BE2C (cell line): ENCODE results near the gene TMEM240.
"Not testable (repeated sequence)": the region's sequence is repeated elsewhere in the genome, so short reads cannot be mapped to it uniquely, and the experiment has no call there.

ENCODE experiments used
- DNase-seq: peaks from one replicate; pipeline ENCODE4 v3.0.0-alpha.2; 2020
- H3K27me3 ChIP-seq: fragments of 250-450 bp; sonication (Bioruptor Pico); 2 replicates; pipeline ENCODE4 v1.5.1; 2020; ENCODE audit warnings: mild to moderate bottlenecking
- H3K36me3 ChIP-seq: fragments of 250-450 bp; sonication (Bioruptor Pico); 2 replicates; pipeline ENCODE4 v1.5.1; 2020; ENCODE audit warnings: mild to moderate bottlenecking
- H3K4me1 ChIP-seq: fragments of 250-450 bp; sonication (Bioruptor Pico); 2 replicates; pipeline ENCODE4 v1.5.1; 2020
- H3K4me3 ChIP-seq: 2 replicates; pipeline ENCODE4 v1.5.1; 2011; ENCODE audit warnings: low read depth, low read length
- H3K9me3 ChIP-seq: fragments of 250-450 bp; sonication (Bioruptor Pico); 2 replicates; pipeline ENCODE4 v1.5.1; 2020
- TF ChIP-seq, protein P1 (sequence below): IDR thresholded peaks from 2 replicates; pipeline ENCODE4 v1.5.1; 2012; ENCODE audit warnings: mild to moderate bottlenecking, low read depth, low read length

Gene TMEM240

DNA sequence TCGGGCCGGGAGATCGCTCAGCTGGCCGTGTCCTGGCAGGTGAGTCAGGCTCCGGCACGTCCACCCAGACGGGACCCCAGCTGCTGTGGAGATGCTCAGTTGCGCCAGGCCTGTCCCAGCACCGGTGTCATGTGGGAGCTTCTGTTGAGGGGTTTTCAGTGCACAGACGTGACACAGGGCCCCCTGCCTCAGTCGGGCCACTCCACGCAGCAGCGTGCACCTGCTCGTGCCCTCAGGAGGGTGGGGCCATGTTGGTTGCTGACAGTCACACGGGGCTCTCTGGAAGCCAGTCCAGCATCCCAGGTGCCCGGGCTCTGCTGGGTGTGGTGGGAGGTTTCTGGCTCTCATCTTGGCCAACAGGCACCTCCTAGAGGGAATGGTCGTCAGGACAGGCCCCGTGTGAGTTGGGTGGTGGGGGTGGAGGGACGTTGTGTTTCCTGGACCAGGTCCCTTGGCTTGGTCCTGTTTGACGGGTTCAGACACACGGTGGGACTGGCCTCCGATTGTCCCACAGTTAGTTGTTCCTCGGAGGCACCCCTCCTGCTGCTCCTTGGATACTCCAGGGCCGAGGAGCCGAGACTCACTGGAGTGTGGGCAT lies 49.7 kb downstream of the TMEM240 start:
- no peaks in the 10 kb centered on the region for H3K4me1 ChIP-seq
- DNase-seq: no peak
- no peak overlapping the region for H3K4me3 ChIP-seq
- TF ChIP-seq, protein P1, sequence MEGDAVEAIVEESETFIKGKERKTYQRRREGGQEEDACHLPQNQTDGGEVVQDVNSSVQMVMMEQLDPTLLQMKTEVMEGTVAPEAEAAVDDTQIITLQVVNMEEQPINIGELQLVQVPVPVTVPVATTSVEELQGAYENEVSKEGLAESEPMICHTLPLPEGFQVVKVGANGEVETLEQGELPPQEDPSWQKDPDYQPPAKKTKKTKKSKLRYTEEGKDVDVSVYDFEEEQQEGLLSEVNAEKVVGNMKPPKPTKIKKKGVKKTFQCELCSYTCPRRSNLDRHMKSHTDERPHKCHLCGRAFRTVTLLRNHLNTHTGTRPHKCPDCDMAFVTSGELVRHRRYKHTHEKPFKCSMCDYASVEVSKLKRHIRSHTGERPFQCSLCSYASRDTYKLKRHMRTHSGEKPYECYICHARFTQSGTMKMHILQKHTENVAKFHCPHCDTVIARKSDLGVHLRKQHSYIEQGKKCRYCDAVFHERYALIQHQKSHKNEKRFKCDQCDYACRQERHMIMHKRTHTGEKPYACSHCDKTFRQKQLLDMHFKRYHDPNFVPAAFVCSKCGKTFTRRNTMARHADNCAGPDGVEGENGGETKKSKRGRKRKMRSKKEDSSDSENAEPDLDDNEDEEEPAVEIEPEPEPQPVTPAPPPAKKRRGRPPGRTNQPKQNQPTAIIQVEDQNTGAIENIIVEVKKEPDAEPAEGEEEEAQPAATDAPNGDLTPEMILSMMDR: no peak
- no peaks in the 10 kb centered on the region; the same call in 1 of the 2 replicates for H3K9me3 ChIP-seq
- H3K27me3 ChIP-seq: no peaks in the 10 kb centered on the region
- peaks cover 74% of the 10 kb centered on the region for H3K36me3 ChIP-seq

DNA sequence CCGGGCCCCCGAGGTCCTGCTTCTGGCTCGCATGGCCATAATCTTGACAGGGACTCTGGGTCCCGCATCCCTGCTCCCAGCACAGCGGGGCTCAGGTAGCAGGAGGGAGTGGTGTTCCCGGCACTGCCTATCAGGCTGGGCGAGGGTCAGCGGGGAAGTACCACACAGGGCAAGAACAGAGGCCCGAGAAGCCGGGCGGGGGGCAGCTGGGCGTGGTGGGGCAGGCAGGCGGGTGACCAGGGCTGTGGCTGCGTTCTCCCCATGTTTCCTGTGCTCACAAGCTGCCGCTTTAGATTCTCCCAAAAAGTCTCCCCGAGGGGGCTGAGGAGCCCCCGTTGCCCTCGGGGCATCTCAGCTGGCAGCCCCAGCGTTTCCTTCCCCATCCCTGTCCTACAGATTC lies 50.6 kb downstream of the TMEM240 start:
- no peaks in the 10 kb centered on the region for H3K27me3 ChIP-seq
- H3K9me3 ChIP-seq: no peaks in the 10 kb centered on the region; the same call in 1 of the 2 replicates
- H3K4me1 ChIP-seq: no peaks in the 10 kb centered on the region
- TF ChIP-seq, protein P1: no peak
- H3K36me3 ChIP-seq: peaks cover 72% of the 10 kb centered on the region
- no peak overlapping the region for H3K4me3 ChIP-seq
- DNase-seq: no peak

DNA sequence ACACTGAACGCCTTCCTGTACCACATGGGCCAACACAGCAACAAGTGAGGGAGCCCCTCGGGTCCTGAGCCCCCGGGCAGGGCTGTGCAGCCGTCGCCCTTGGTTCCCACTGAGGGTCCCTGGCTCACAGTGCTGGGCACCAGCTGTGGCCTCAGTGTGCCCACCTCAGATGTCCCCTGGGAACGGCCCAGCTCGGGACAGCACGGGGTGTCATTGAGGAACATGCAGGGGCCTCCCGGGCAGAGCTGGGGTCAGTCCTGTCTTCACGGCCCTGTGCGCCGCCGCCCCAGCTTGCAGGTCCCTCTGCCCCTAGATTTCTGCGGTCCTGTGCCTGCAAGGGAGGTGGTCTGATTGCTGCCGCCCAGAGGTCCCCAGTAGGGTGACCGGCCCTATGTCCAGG lies 51.2 kb downstream of the TMEM240 start:
- H3K27me3 ChIP-seq: no peaks in the 10 kb centered on the region
- H3K9me3 ChIP-seq: no peaks in the 10 kb centered on the region; the same call in 1 of the 2 replicates
- H3K4me1 ChIP-seq: no peaks in the 10 kb centered on the region
- DNase-seq: no peak
- H3K36me3 ChIP-seq: peaks cover 74% of the 10 kb centered on the region
- TF ChIP-seq, protein P1: no peak
- no peak overlapping the region for H3K4me3 ChIP-seq

DNA sequence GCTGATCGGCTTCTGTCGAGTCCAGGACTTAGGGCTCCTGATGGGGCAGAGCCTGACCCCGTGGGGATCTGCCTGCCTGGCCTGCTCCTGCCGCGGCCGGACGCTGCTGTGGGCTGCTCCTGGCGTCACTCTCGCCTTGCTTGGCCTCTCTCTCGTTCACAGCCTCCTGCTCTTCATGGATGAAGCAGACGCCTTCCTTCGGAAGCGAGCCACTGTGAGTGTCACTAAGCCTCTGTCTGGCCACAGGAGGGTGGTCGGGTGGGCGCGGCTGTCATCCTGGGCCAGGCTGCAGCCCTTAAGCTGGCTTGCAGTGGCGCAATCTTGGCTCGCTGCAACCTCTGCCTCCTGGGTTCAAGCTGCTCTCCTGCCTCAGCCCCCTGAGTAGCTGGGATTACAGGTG lies 52.7 kb downstream of the TMEM240 start:
- TF ChIP-seq, protein P1: no peak
- Histone ChIP-seq H3K27me3 (no peaks in the 10 kb centered on the region), H3K4me3 (no peak overlapping the region), H3K36me3 (peaks cover 75% of the 10 kb centered on the region), H3K4me1 (no peaks in the 10 kb centered on the region), H3K9me3 (no peaks in the 10 kb centered on the region; the same call in 1 of the 2 replicates)
- DNase-seq: no peak

DNA sequence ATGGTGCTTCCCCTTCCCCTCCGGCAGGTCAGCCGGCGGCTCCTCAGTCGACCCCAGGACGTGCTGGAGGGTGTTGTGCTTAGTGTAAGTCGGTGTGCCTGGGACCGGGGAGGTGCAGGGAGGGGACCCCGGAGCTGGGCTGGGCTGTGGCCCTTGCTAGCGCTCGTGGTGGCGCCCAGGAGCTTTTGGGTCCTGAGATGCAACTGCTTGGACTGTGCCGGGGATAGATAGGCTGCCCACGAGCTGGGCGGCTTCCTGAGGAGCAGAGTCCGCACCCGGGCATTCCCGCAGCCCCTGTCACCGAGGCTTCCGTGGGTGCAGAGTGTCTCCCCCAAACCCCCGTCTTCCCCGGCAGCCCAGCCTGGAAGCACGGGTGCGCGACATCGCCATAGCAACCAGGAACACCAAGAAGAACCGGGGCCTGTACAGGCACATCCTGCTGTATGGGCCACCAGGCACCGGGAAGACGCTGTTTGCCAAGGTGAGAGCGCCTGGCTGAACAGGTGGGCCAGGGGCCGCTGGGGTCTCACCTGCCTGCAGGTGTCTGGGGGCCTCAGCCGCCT lies 54.6 kb downstream of the TMEM240 start:
- not testable (repeated sequence) for H3K4me3 ChIP-seq, H3K4me1 ChIP-seq, DNase-seq, H3K9me3 ChIP-seq, H3K27me3 ChIP-seq
- H3K36me3 ChIP-seq: peaks cover 63% of the 10 kb centered on the region

DNA sequence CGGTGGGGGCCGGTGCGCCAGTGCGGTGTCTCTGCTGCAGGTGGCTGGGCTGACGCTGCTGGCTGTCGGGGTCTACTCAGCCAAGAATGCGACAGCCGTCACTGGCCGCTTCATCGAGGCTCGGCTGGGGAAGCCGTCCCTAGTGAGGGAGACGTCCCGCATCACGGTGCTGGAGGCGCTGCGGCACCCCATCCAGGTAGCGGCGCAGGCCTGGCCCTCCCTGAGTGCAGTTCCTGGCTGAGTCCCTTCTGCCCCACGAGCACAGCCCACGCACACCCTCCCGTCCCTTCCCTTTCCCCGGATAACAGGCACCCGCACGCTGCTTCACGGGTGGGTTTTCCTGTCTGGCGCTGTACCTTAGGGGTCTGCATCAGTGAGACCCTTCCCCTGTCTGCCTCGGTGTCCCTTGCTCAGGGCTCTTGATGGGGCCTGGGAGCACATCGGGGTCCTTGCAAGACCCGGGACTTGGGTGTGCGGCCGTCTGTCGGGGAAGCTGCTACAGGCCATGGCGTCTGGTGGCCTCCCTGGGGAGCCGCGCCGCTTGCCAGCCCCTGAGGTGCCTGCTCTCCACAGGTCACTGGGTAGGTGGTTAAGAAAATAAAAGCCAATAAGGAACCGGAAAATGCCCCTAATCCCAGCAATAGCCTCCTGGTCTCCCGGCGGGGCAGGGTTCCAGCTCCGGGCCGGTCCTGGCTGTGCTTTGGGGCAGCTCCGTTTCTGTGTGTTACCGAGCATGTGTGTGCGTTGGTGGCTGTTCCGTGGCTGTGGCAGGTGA lies 55.3 kb downstream of the TMEM240 start:
- peaks cover 62% of the 10 kb centered on the region for H3K36me3 ChIP-seq

More for the DNA sequence above, 55.3 kb downstream of the TMEM240 start:
- H3K9me3 ChIP-seq, H3K4me3 ChIP-seq, H3K27me3 ChIP-seq, H3K4me1 ChIP-seq, DNase-seq: not testable (repeated sequence)
